Left forelimb (tissue), 1 donor: ENCODE data around the gene GALK1.
A peak's percentile ranks its signal among the peaks of the same experiment; 100 is the strongest.
"Not testable (repeated sequence)": the region's sequence is repeated elsewhere in the genome, so short reads cannot be mapped to it uniquely, and the experiment has no call there.

Experiments
- DNase-seq: peaks from one replicate; pipeline ENCODE4 v3.0.0-alpha.2; 2018; ENCODE audit warnings: low spot score

GALK1 gene

DNA sequence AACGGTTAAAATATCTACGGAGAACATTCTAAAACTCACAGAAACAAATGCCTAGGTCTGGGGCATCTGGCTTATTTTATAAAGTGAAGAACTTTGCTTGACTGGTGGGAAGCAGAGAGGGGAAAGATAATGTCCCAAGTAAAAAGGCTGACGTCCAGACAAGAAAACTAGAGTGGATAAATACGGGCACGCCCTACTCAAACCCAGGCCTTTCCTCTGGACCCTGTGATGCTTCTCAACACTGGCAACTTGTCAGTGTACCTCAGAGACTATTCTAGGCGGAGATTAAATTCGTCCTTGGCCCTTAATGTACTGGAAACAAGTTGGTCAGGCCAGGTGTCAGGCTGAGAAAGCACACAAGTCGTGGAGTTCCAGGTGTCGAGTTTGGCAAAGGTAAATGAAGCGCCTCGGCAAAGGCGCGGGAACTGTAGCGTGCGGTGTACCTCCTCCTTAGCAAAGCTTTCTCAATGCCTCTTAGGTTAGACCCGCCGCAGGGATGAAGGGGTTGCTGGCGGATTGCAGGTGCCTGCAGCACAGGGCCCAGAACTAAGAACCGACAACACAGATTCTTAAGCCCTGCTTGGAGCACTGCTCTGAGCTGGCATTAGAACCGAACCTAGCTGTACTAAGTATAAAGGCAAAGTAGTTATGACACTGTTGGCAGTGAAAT lies 18.9 kb upstream of the GALK1 start:
- DNase-seq: no peak

- no peak for DNase-seq
These were observed 18.2 kb upstream of the GALK1 start for GRCh38 chr17:75783069-75783783.

DNA sequence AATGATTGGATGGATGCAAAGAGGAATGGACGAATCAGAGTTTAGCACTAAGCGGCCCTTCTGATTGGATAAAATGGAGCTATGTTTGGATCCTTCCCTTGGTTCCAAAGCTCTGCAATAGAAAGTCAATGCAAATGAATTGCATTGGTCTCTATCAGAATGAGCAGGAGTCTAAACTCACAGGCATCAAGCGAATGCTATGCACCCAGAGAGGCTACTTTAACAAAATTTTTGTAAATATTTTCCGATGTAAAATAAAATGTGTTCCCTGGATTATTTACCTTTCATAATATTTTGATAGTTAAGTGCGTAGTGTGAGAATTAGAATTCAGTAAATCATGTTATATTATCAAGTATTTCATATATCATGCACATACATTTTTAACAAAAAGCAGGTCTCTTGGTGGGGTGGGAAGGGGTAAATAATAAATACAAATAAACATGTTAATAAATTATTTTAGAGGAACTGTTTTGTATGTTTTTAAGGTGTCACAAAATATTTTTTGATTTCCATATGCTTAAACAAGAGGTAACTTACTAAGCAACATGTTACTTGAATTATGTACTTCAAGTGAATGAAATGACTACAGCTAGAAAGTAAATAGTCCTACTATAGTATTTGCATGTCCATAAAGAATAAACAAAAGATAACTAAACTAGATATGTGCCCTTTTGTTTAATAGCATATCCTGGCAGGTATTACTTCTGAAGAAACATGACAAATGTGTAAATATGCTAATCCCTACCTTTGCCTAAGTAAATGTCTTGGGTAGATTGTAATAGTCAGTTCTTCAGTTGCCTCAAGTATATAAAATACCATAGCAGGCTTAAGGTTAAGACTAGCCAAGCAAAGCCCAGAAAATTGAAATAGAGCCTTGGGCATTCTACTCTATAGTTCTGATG lies 15.2 kb upstream of the GALK1 start:
- DNase-seq: no peak

- DNase-seq: peak; percentile 98
These were observed 14.4 kb upstream of the GALK1 start for GRCh38 chr17:75779250-75779986.

DNA sequence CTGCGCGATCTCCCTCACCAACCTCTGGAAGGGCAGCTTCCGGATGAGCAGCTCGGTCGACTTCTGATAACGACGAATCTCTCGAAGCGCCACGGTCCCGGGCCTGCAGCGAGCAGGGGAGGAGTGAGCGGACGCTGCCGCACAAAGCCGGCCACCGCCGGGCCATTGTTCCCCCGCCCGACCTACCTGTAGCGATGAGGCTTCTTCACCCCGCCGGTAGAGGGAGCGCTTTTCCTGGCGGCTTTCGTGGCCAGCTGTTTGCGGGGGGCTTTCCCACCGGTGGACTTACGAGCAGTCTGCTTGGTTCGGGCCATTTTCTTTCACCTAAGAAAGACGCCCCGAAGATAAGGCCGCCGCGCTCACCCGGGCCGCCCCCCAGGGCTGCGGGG lies 13.9 kb upstream of the GALK1 start:
- DNase-seq: no peak

GRCh38 chr17:75778066-75778860 lies 13.3 kb upstream of the GALK1 start:
- DNase-seq: not testable (repeated sequence)

GRCh38 chr17:75777296-75777922 lies 12.4 kb upstream of the GALK1 start:
- no peak for DNase-seq

GRCh38 chr17:75776386-75777295 lies 11.6 kb upstream of the GALK1 start:
- DNase-seq: no peak

DNA sequence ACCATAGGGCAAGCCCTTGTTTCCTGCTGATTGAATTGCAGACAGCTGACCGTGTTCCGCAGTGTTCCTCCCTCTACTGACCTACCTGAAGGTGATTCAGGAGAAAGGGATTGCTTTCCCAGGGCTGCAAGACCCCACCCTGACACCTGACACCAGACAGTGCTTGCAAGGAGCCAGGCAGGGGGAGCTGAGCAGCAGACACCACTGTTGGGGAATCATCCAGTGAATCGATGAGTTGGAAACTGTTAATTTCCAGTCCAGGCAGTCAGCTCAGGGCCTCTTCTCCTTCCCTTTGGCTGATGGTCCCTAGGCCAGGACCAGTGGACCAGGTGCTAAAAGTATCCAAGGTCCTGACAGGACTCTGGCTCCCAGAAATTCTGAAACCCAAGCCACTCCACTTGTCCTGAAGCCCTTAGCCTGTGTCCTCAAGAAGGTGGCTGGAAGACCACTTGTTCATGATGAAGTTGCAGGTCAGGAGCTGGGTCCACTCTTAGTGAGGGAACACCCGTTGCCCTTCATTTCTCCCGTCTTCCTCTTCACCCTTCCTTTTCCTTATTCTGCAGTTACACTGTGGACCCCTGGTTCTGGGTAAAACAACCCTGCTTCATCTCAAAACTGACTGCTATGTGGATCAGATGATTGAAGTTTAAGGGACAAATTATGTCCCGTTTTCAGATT lies 10.1 kb upstream of the GALK1 start:
- DNase-seq: no peak

DNA sequence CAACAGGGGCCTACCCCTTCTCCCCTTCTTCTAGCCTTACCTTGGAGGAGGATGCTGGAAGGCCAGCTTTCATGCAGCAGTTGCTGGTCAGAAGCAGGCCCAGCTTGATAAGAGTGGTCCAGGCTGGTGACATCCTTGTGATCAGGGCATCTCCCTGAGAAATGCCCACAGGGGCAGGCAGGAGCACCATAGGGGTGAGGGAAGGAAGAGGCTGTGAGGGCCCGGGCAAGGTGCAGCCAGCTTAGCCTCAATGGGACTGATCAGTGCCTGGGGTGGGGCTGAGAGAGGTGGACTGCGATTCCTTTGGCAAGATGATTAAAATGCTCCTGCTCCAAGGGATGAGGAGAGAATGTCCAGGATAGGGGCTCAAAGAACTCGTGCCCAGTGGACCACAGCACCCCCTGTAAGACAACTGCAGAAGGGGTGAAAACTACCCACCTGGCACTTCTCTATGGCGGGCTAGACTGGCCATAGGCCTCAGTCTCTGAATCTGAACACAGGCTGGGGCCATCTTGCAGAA lies 9.5 kb upstream of the GALK1 start:
- DNase-seq: no peak

- DNase-seq: no peak
These were observed 8.9 kb upstream of the GALK1 start for GRCh38 chr17:75773808-75774470.

DNA sequence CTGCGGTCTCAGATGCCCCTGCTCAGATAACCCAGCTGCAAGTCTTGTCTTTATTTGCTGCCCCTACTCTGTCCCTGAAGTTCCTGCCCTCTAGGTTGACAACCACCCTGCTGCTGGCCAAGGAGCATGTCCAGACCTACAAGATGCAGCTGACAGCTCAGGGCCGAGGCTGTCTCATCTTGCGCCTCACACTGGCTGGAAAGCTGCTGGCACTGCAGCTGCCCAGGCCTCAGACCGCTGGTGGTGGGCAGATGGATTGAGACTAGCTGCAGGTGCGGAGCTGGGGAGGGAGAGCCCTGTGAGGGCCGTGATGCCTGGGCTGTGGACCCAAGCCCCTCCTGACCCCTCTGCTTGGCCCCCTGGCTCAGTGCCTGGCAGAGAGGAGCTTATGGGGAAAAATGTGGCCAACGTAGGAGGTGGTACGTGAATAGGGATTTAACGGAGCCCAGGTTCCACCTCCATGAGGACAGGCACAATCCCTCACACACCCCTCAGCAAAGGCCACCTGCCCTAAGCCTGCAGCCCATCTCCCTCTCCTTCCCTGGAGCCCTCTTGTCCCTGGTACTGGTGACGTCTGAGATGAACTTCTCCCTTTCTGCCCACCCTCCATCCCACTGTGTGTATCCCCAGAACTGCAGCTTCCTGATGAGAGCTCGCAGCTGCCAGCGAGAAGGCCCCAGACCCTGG lies 8.3 kb upstream of the GALK1 start:
- DNase-seq: no peak

DNA sequence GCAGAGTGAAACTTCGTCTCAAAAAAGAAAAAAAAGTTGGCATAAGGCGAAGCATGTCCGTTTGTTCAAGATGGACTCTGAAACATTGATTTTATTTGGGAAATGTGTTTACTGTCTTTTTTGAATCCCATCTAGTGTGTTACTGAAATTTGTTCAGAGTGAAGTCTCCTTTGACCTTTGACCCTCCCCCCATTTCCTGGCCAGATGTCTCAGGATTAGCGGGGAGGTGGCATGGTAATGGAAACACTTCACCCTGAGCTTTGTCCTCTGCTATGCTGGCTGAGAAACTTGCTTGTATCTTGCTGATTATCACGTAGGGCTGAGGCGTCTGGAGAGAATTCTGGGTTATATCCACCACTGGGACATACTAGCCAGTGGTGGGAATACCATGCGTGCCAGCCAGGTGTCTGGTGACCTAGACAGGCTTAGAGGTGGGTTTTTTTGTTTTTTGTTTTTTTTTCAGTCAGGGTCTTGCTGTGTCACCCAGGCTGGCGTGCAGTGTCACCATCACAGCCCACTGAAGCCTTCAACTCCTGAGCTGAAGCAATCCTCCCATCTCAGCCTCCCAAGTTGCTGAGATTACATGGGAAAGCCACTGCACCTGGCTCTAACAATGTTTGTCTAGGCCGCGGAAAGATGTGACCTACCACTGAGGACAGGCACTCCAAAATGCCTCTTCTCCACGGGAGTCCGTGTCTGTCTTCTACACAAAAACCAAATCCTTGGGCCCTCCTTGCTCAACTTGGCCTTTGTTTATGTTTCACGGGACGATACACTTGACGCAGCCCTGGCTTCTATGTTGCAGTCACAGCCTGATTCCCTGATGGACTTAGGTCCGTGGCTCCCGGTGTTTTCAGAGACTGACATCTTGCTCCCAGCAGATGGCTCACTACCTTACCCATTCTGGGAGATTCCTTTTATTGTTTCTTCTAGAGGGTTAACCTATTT lies 6.6 kb upstream of the GALK1 start:
- no peak for DNase-seq

- DNase-seq: no peak
These were observed 4.5 kb upstream of the GALK1 start for GRCh38 chr17:75769536-75769935.

- no peak for DNase-seq
These were observed 2.9 kb upstream of the GALK1 start for GRCh38 chr17:75767881-75768280.

- no peak for DNase-seq
These were observed 989 bp upstream of the GALK1 start for GRCh38 chr17:75765981-75766380.

GRCh38 chr17:75764417-75764710 lies 628 bp downstream of the GALK1 start:
- DNase-seq: no peak
